Erythroblast (primary cell): ENCODE measurements around the gene HSD11B2.

Experiments
- GATA1 ChIP-seq: IDR thresholded peaks from 2 replicates; pipeline ENCODE4 v1.6.1; 2011; ENCODE audit warnings: low read depth, mild to moderate bottlenecking, control low read depth, low read length, moderate library complexity
- POLR2A ChIP-seq: IDR thresholded peaks from 2 replicates; pipeline ENCODE4 v1.6.1; 2011; ENCODE audit warnings: mild to moderate bottlenecking, low read length

- TF ChIP-seq POLR2A (no peak), GATA1 (no peak)
Measured at GRCh38 chr16:67388191-67388590, 42.7 kb upstream of the HSD11B2 start.
